Caco-2 (cell line): ENCODE measurements around the gene AKT3. TPM values are rescaled to one million over a fixed set of nuclear protein-coding genes. Genes with fewer than 3 reads are reported as not detected.

Source experiments
- BruUV-seq: library from RNA; stranded (reverse); fragments of 400-500 nt; replicated peaks from 2 replicates; lab custom pipeline; 2021; lab: Mats Ljungman, UMichigan
- CTCF ChIA-PET: fragments of 300-600 bp; sonication (Branson Sonifier 250); formaldehyde crosslinking; loops from one replicate; lab custom pipeline; 2022; ENCODE audit warnings: antibody characterized with exemption; lab: Charles Lee
- POLR2A ChIA-PET: fragments of 300-600 bp; sonication (Branson Sonifier 250); formaldehyde crosslinking; loops from one replicate; lab custom pipeline; 2022; ENCODE audit warnings: antibody characterized with exemption; lab: Charles Lee
- DNase-seq, 2 experiments: peaks; one replicate each; pipeline versions ENCODE4 v3.0.0 to v3.0.0-alpha.2; 2020 to 2022
- H3K27me3 ChIP-seq: replicated peaks from 2 replicates; pipeline ENCODE4 v1.6.0; 2011; ENCODE audit warnings: low read length; ENCODE audit not compliant: control insufficient read depth, insufficient read depth
- H3K36me3 ChIP-seq: 2 replicates; pipeline ENCODE4 v1.5.1; 2011; ENCODE audit warnings: low read length; ENCODE audit not compliant: control insufficient read depth, insufficient read depth
- H3K4me1 ChIP-seq: fragments of 250-450 bp; sonication (Bioruptor Pico); 2 replicates; pipeline ENCODE4 v1.5.1; 2020; ENCODE audit warnings: mild to moderate bottlenecking
- H3K4me3 ChIP-seq: 2 replicates; pipeline ENCODE4 v1.5.1; 2011; ENCODE audit warnings: low read depth, mild to moderate bottlenecking, control low read depth, low read length
- H3K9me3 ChIP-seq: fragments of 250-450 bp; sonication (Bioruptor Pico); 2 replicates; pipeline ENCODE4 v1.5.1; 2020; ENCODE audit warnings: mild to moderate bottlenecking, moderate library complexity
- H3K27ac Mint-ChIP-seq: one replicate; pipeline ENCODE4 v1.8.0; 2022; ENCODE audit warnings: mixed read lengths; ENCODE audit not compliant: unreplicated experiment
- H3K27me3 Mint-ChIP-seq: one replicate; pipeline ENCODE4 v1.8.0; 2022; ENCODE audit warnings: mixed read lengths; ENCODE audit not compliant: insufficient read depth, unreplicated experiment
- H3K36me3 Mint-ChIP-seq: one replicate; pipeline ENCODE4 v1.8.0; 2022; ENCODE audit warnings: mild to moderate bottlenecking, mixed read lengths; ENCODE audit not compliant: insufficient read depth, unreplicated experiment
- H3K4me1 Mint-ChIP-seq: one replicate; pipeline ENCODE4 v1.8.0; 2022; ENCODE audit warnings: low read depth, mixed read lengths; ENCODE audit not compliant: unreplicated experiment
- H3K4me3 Mint-ChIP-seq: one replicate; pipeline ENCODE4 v1.8.0; 2022; ENCODE audit warnings: mild to moderate bottlenecking, moderate library complexity, mixed read lengths; ENCODE audit not compliant: unreplicated experiment
- H3K9me3 Mint-ChIP-seq: one replicate; pipeline ENCODE4 v1.8.0; 2022; ENCODE audit warnings: mixed read lengths; ENCODE audit not compliant: unreplicated experiment
- intact Hi-C: fragments of 100-400 bp; cut with micrococcal nuclease; formaldehyde crosslinking; loops from one replicate; pipeline ENCODE4 v1.10.0; 2022; ENCODE audit not compliant: unreplicated experiment
- total RNA-seq: library from RNA; stranded (reverse); gene quantifications from 2 replicates; pipeline ENCODE4 v1.2.3, GENCODE V29; 2022
- TF ChIP-seq, protein P1 (sequence below), 2 experiments: fragments of 200-600 bp in 1 of 2; IDR thresholded peaks; 1 replicate in 1 of 2; 2 replicates in 1 of 2; pipeline versions ENCODE4 v1.5.1 to v1.8.0; 2011 to 2022; ENCODE audit warnings: antibody characterized with exemption in 1 of 2, control low read depth in 1 of 2, inconsistent platforms in 1 of 2, low read depth in 1 of 2, low read length in 1 of 2, mild to moderate bottlenecking in 1 of 2, moderate library complexity in 1 of 2; ENCODE audit not compliant: insufficient read depth in 1 of 2, severe bottlenecking in 1 of 2, unreplicated experiment in 1 of 2

Gene AKT3
- total RNA-seq, 1 experiment from 2014 or later: 3.7 TPM

DNA sequence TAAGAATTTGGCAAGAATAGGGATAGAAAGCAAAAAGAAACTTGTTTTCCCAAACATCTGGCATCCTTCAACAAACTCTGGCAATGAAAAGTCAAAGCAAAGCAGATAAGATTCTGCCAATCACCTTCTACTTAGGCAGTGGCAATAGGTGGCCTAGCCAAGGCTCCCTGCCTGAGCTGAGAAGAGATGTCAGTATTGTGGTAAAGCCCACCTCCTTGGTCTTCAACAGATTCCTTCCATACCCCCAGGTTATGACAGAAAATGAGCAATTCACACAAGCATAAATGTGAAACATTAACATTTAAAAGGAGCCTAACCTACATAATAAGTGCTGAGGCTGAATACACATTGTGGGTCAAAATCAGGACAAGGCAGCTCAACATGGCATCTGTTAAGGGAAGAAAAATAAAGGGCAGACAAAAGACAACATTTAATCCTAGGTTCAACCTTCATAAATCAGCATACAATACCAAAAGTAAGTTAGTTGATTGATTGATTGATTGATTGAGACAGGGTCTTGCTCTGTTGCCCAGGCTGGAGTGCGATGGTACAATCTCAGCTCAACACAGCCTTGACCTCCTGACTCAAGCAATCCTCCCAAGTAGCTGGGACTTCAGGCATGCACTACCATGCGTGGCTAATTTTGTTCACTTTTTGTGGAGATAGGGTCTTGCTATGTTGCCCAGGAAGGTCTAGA lies 123.1 kb downstream of the AKT3 start:
- Mint-ChIP-seq H3K27me3 (no peaks in the 10 kb centered on the region), H3K36me3 (no peaks in the 10 kb centered on the region), H3K27ac (no peak overlapping the region), H3K4me3 (no peak overlapping the region), H3K9me3 (no peaks in the 10 kb centered on the region), H3K4me1 (no peaks in the 10 kb centered on the region)
- BruUV-seq: no TSS peak
- no peaks in the 10 kb centered on the region for H3K9me3 ChIP-seq
- intact Hi-C loops: no loop called here
- no peaks in the 10 kb centered on the region for H3K36me3 ChIP-seq
- ChIA-PET CTCF (no interaction called here), POLR2A (no interaction called here)
- H3K27me3 ChIP-seq: no peaks in the 10 kb centered on the region
- DNase-seq: no peak
- H3K4me3 ChIP-seq: no peak overlapping the region
- TF ChIP-seq, protein P1, sequence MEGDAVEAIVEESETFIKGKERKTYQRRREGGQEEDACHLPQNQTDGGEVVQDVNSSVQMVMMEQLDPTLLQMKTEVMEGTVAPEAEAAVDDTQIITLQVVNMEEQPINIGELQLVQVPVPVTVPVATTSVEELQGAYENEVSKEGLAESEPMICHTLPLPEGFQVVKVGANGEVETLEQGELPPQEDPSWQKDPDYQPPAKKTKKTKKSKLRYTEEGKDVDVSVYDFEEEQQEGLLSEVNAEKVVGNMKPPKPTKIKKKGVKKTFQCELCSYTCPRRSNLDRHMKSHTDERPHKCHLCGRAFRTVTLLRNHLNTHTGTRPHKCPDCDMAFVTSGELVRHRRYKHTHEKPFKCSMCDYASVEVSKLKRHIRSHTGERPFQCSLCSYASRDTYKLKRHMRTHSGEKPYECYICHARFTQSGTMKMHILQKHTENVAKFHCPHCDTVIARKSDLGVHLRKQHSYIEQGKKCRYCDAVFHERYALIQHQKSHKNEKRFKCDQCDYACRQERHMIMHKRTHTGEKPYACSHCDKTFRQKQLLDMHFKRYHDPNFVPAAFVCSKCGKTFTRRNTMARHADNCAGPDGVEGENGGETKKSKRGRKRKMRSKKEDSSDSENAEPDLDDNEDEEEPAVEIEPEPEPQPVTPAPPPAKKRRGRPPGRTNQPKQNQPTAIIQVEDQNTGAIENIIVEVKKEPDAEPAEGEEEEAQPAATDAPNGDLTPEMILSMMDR (IDR thresholded peaks at IDR 0.05; ENCODE audit: insufficient read depth in 1 of 2, low read depth in 1 of 2, low read length in 1 of 2, severe bottlenecking in 1 of 2, unreplicated experiment in 1 of 2): no peak
- H3K4me1 ChIP-seq: no peaks in the 10 kb centered on the region

DNA sequence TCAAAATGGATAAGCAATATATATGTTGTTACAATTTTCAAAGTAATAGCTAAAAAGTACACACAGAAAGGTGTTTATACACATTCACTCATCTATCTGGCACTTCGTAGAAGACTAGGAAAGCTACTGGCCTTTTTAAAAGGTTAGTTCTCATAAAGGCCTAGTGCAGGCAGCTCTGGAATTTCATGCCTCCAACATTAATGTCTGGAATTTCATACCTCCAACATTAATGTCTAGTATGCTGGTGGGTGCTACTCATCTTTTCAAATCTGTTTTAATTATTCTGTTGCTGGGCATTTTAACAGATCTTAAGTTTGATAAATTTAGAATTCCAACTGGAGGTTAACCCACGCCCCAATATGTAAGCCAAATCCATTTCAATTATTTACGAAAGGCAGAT lies 124.2 kb downstream of the AKT3 start:
- intact Hi-C loops: no loop called here
- TF ChIP-seq, protein P1 (IDR thresholded peaks at IDR 0.05; ENCODE audit: insufficient read depth in 1 of 2, low read depth in 1 of 2, low read length in 1 of 2, severe bottlenecking in 1 of 2, unreplicated experiment in 1 of 2): no peak
- H3K9me3 ChIP-seq: no peaks in the 10 kb centered on the region
- H3K4me1 Mint-ChIP-seq: no peaks in the 10 kb centered on the region
- H3K27me3 Mint-ChIP-seq: no peaks in the 10 kb centered on the region
- no peaks in the 10 kb centered on the region for H3K36me3 ChIP-seq
- ChIA-PET POLR2A (no interaction called here), CTCF (no interaction called here)
- H3K36me3 Mint-ChIP-seq: no peaks in the 10 kb centered on the region
- H3K27ac Mint-ChIP-seq: no peak overlapping the region
- no peak overlapping the region for H3K4me3 ChIP-seq
- no peaks in the 10 kb centered on the region for H3K4me1 ChIP-seq
- DNase-seq: no peak
- H3K9me3 Mint-ChIP-seq: no peaks in the 10 kb centered on the region
- no peak overlapping the region for H3K4me3 Mint-ChIP-seq
- no peaks in the 10 kb centered on the region for H3K27me3 ChIP-seq
- BruUV-seq: no TSS peak

DNA sequence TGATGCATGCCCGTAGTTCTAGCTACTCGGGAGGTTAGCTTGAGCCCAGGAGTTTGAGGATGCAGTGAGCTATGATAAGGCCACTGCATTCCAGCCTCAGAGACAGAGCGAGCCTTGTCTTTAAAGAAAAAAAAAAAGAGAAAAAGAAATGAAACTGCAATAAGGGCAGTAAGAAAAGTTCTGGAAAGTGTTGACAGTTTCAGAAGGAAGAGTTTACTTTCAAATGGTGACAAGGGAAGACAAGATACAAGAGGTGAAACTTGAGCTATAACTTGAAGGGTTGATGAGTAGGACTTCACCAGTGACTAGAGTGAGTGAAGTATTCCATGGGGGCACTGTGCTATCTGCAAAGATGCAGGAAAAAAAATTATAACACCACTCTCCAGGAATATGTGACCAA lies 125.0 kb downstream of the AKT3 start:
- ChIA-PET POLR2A (no interaction called here), CTCF (no interaction called here)
- no peak for DNase-seq
- TF ChIP-seq, protein P1 (IDR thresholded peaks at IDR 0.05; ENCODE audit: insufficient read depth in 1 of 2, low read depth in 1 of 2, low read length in 1 of 2, severe bottlenecking in 1 of 2, unreplicated experiment in 1 of 2): no peak
- intact Hi-C loops: no loop called here
- Mint-ChIP-seq H3K36me3 (no peaks in the 10 kb centered on the region), H3K4me1 (no peaks in the 10 kb centered on the region), H3K9me3 (no peaks in the 10 kb centered on the region), H3K27me3 (no peaks in the 10 kb centered on the region), H3K27ac (no peak overlapping the region), H3K4me3 (no peak overlapping the region)
- H3K9me3 ChIP-seq: no peaks in the 10 kb centered on the region
- no peaks in the 10 kb centered on the region for H3K27me3 ChIP-seq
- BruUV-seq: no TSS peak
- H3K4me1 ChIP-seq: no peaks in the 10 kb centered on the region
- H3K4me3 ChIP-seq: no peak overlapping the region
- H3K36me3 ChIP-seq: no peaks in the 10 kb centered on the region
